ENCODE data around the gene ENTPD8.

- TF ChIP-seq CTCF (conservative IDR thresholded peaks at IDR 0.05; ENCODE audit: low read depth, low read length): no peak
- TF ChIP-seq EZH2 (IDR thresholded peaks at IDR 0.05; ENCODE audit: low read length, unreplicated experiment): no peak
- TF ChIP-seq EZH2phosphoT487 (IDR thresholded peaks at IDR 0.05; ENCODE audit: borderline replicate concordance, low read length): no peak
These were observed 38.4 kb downstream of the ENTPD8 start for GRCh38 chr9:137402746-137403145.
